GM21717 (cell line): Measurements from ENCODE around the gene UBL7.
"Not testable (repeated sequence)": the region's sequence is repeated elsewhere in the genome, so short reads cannot be mapped to it uniquely, and the experiment has no call there.

Experiments used
- ATAC-seq: cut with Tn5 transposase; IDR thresholded peaks from one replicate; pipeline ENCODE4 v1.9.1; 2021; ENCODE audit warnings: mild to moderate bottlenecking, moderate library complexity; ENCODE audit not compliant: unreplicated experiment

UBL7 gene, protein sequence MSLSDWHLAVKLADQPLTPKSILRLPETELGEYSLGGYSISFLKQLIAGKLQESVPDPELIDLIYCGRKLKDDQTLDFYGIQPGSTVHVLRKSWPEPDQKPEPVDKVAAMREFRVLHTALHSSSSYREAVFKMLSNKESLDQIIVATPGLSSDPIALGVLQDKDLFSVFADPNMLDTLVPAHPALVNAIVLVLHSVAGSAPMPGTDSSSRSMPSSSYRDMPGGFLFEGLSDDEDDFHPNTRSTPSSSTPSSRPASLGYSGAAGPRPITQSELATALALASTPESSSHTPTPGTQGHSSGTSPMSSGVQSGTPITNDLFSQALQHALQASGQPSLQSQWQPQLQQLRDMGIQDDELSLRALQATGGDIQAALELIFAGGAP

DNA sequence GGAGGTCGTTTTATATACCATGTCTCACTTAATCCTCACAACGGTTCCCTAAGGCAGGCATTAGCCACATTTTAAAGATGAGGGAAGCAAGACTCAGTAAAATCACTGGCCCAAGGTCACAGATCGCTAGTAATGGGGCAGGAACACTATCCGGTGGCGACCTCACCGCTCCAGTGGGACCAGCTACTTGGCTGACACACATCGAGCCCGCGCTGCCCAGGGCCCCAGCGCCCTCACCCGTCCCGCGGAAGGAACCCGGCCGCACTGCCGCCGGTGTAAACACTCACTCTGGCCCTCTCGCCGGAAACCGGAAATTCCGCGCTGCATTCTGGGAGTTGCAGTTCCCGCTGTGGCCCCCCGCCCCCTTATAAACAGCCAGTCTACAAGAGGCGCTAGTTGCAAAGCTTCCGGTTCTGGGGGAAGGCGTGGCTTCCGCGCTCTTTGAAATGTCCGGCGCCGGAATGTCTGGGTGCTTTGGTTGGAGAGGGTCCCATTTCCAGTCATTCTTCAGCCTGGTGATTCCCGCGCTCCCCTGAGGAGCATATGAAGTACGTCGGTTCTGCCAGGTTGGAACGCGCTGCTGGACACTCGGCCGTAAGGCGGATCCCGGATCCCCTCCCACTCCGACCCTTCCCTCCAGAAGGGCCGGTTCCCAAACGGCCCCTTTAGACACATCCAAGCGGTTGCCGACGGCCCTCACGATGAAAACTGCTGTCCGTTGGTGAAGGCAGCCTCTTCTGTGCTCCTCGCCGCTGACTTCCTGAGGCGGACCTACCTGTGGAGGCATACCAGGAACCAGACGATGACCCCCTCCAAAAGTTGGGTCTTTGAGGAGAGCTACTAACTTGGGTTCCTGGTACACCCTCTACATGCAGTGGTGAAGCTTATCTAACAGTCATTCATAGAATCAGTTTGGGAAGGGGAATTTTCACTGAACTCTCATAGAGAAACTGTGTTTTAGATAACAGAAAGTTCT, at the start of gene UBL7:
Gene UBL7 (minus strand): TSS at position 290 of the 976 bp plus-strand sequence. CDS start 2,293 bp downstream, outside the sequence.
- peak; percentile 79 for ATAC-seq

DNA sequence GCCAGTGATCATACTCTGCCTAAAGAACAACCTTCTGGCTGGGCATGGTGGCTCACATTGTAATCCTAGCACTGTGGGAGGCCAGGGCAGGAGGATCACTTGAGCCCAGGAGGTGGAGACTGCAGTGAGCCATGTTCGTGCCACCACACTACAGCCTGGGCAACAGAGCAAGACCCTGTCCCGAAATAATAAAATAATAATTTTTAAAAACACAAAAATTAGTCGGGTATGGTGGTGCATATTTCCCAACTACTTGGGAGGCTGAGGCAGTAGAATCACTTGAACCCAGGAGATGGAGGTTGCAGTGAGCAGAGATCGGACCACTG, 45.5 kb upstream of the UBL7 start:
- ATAC-seq, result no peak

DNA sequence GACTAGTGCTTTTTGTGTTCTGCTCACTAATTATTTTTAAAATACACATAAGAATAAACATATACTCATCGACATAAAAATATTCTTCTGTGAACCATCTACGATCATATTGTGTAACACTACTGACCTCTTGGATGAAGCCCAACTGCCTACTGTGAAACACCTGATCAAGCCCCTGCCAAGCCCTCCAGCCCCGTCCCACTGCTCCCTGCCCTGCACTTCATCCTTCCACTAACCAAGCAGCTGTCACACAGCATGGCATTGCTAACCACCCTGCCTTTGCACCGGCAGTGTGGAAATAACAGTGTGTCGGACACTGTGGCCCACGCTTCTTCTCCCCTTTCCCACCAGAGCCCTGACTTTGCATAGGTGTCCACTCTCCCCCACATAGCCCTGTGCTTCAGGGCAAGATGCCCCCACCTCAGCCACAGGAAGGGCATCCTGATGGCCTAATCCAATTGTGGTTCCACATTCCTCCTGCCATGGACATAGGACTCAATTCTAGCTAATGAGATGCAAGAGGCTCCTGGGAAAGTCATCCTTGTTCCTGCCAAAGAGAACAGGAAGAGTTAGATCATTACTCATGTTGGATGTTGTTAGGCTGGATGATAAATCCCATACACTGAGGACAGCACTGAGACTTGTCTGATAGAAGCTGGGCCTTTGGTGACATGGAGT, 45.0 kb upstream of the UBL7 start:
- no peak for ATAC-seq

DNA sequence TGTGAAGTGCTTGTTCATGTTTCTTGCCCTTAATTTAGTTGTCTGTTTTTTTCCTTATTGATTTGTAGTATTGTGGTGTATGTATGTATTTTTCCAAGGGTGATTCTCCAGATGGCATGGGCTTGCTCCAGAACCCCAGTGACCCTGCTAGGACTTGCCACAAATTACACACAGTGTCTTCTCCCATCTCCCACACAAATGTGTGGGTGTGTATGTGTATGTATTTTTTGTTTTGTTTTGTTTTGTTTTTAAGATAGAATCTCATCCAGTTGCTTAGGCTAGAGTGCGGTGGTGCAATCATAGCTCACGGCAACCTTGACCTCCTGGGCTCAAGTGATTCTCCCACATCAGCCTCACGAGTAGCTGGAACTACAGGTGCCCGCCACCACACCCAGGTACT, 43.9 kb upstream of the UBL7 start:
- ATAC-seq, result no peak

DNA sequence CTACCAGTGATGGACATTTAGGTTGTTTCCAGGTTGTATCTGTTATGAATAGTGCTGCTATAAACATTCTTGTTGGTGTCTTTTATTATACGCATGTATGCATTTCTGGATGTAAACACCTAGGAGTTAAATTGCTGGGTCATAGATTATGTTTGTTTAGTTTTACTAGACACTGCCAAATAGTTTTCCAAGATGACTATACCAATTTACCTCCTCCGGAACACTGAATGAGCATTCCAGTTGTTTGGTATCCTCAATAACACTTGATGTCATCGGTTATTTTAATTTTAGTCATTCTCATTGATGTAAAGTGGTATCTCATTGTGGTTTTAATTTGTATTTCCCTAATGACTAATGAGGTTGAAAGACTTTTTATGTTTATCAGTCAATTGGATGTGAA, 43.5 kb upstream of the UBL7 start:
- ATAC-seq, result no peak

DNA sequence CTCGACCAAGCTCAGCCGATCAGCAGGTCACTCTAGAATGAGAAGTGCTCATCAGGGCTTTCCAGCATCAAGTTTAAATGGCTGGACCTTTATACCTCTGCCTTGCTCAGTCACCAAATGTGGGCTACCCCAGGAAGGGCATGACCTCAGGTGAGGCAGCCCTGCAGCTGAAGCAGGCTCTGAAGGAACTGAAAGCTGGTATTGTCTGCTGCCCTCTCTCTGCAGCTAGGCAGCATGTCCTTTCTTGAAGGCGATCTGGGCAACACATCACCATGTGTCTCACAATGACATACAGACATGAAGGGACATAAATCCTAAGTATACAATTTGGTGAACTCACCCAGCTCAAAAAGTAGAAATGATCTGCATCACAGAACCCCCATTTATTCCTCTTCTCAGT, 41.3 kb upstream of the UBL7 start:
- no peak for ATAC-seq

DNA sequence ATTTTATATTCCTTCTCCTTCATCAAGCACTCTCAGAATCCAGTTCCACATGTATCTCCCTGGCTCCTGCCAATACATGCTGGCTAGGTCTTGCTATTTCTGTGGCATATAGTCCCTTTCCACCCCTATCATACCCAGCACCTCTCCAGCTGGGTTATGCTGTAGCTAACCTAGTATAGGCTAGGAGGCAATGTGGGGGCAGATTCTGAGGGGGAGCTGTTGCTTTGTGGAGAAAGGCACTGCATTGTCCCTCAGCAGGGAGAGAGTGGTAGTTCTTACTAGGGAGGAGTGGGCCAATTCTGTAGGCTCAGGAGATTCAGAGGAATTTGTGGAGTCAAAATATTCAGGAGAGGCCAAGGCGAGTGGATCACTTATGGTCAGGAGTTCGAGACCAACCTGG, 39.4 kb upstream of the UBL7 start:
- ATAC-seq, result no peak

DNA sequence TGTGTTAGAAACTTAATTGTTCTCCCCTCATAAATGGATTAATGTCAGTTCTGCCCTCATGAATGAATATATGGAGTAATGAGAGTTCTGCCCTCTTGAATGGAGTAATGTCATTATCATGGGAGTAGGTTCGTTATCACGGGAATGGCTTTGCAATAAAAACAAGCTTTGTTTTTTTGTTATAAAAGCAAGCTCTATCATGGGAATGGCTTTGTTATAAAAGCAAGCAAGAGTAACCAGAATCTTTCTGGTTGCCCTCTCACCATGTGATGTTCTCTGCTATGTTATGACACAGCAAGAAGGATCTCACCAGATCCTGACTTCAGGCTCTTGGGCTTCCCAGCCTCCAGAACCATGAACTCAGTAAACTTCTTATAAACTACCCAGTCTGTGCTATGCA, 38.4 kb upstream of the UBL7 start:
- ATAC-seq, result no peak

DNA sequence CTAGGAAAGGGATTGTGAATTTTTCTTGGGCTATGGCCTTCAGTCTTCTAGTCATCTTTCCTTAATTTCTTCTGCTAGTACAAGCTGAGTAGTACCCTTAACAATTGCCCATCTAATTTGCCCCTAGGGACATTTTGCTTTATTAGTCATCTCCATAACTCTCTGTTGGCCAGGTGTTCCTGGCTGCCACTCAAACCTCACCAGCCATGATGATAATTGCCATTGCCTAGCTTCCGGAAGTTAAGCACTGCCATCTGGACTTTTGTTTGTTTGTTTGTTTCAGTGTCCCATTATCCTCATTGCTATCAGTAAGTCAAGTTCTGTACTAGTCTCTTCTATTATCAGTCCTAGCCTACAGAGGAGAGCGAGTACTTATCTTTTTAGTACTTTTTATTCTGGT, 36.6 kb upstream of the UBL7 start:
- ATAC-seq, result no peak

DNA sequence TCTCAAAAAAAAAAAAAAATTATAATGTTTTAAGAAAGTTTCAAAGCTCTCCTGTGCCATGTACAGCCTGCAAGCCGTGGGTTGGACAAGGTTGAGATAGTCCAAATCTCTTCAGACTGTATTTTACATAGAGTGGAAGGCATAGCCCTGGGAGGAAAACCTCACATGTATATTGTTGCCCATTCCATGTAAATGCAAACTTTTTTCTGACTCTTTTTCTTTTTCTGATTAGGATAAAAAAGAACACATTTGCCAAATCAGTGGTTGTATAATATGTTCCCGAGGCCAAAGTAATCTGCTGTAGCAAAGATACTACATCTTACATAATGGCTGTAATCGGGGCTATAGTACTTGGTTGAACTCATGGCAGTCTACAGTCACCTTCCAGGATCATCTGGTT, 35.7 kb upstream of the UBL7 start:
- no peak for ATAC-seq

DNA sequence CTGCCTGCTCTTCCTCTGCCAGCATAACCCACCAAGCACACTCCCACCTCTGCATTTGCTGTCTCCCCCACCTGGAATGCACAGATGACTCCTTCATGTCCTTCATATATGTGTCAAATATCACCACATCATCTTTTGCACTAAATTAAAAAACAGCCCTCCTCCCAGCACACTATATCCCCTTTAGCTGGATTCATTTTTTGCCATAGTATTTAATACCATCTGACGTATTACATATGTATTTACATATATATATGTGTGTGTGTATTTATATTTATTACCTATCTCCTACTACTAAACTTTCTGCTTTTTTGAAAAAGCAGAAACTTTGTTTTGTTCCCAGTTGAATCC, 29.4 kb upstream of the UBL7 start:
- ATAC-seq, result no peak

DNA sequence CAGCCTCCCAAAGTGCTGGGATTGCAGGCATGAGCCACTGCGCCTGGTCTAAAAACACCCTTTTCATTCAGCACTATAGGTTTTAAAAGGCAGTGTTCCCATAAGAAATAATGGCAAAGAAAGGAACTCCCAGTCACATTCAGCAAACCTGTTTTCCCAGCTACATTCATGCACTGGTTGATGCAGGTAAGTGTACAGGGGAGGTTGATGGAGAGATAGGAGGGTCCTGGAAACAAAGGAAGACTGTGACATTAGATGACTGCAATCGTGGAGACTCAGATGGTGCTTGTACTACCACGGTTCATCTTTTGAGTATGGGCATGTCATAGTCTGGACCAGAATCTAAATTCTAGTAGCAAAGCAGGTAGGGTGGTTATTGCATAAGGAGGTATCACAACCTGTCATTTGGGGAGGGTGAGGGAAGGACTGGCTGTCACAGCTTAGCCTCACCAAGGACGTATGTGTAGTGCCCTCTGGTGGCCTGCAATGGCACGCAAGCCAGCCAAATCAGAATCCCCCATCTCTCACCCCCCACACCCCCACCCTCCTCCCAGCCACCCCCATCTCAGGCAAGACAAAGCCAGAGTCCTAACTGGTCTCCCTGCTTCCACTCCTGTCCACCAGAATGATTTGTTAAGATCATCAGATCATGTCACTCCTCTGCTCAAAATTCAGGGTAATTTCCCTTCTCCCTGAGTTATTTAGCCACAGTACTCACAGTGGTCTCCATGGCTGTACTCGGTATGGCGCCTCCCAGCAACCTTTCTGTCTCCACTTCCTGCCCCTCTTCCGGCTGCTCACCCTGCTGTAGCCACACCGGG, 28.8 kb upstream of the UBL7 start:
- ATAC-seq, result no peak

DNA sequence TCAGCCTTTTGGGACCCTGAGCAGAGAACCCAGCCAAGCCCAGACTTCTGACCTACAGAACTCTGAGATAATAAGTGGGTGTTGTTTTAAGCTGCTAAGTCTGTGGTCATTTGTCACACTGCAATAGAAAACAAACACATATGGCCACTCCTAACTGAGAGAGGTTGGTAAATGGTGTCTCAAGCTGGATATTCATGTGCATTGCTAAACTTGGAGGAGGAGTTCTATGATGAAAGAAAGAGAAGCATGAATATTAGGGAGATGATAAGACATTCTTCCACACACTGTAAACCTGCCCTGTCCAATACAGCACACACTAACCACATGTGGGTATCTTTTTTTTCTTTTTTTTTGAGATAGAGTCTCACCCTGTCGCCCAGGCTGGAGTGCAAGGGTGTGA, 27.8 kb upstream of the UBL7 start:
- no peak for ATAC-seq

DNA sequence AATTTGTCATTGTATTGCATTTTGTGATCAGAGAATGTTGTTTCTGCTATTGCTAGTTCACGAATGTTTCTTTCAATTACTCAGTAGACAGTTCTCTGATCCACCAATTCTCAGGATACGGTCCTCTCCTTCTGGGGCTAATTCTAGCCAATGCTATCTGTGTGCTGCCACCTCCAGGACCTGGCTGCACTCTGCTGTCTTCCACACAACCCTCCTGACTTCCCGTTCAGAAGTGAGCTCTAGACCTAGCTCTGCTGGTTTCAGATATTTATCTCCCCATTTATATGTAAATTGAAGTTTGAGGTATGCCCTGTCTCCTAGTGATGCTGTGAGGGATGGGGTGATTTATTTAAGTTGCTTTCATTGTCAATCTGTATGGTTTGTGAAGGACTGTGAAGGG, 21.7 kb upstream of the UBL7 start:
- no peak for ATAC-seq

DNA sequence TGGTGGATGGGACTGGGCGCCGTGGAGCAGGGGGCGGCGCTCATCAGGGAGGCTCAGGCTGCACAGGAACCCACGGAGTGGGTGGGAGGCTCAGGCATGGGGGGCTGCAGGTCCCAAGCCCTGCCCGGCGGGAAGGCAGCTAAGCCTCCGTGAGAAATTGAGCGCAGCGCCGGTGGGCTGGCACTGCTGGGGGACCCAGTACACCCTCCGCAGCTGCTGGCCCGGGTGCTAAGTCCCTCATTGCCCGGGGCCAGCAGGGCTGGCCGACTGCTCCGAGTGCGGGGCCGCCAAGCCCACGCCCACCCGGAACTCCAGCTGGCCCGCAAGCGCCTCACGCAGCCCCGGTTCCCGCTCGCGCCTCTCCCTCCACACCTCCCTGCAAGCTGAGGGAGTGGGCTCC, 19.4 kb upstream of the UBL7 start:
- ATAC-seq, result not testable (repeated sequence)

DNA sequence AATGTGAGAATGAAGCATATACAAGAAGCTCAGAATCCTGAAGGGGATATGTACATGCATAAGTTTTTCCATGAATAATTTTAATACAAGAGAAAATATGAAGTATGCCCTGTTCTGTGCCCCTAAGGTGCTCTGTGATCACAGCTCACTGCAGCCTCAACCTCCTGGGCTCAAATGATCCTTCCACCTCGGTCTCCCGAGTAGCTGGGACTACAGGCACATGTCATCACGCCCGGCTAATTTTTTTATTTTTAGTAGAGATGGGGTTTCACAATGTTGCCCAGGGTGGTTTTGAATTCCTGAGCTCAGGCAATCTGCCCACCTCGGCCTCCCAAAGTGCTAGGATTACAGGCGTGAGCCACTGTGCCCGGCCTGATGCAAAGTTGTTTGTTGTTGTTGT, 10.7 kb upstream of the UBL7 start:
- not testable (repeated sequence) for ATAC-seq

DNA sequence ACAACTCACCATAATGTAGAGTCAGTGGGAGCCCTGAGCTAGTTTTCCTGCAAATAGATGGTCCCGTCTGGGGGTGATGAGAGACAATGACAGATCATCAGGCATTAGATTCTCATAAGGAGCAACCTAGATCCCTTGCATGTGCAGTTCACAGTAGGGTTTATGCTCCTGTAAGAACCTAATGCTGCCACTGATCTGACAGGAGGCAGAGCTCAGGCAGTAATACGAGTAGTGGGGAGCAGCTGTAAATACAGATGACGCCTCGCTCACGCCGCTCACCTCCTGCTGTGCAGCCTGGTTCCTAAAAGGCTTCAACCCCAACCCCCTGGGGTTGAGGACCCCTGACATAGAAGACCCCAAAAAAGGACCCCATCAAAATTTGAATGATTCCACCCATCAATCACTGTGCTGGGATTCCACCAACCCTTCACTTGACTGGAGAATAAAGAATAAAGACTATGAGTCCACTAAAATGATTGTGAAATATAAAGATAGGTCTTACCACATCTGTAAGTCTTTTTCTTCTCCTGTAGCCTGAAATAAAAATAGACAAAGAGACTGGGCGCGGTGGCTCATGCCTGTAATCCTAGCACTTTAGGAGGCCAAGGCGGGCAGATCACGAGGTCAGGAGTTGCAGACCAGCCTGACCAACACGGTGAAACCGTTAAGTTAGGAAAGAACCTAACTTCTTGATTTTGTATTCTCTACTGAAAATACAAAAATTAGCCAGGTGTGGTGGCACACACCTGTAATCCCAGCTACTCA, 9.9 kb upstream of the UBL7 start:
- no peak for ATAC-seq

DNA sequence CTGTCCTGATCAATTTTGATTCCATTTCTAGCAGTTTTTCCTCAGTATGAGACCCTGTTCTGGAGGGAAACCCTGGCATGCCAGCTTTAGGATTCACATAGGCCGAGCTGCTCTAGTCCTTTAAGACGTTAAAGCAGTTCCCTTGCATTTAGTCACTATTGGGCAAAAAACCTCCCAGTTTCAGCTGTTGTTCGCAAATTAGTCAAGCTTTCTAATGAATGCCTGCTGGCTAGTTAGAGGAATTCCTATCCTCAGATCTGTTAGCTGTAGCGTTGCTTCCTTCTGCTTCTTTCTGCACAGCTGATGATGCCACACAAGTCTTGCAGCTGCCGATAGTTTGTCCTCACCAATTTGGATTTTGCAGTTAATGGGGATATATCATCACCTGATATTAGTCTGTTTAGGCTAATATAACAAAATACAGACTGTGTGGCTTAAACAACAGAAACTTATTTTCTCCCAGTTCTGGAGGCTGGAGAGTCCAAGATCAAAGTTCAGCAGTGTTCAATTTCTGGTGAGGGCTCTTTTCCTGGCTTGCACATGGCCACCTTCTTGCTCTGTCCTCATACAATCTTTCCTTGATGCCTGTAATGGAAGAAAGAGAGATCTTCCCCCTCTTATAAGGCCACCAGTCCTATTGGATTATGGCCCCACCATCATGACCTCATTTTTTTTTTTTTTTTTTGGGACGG, 7.5 kb upstream of the UBL7 start:
- no peak for ATAC-seq

DNA sequence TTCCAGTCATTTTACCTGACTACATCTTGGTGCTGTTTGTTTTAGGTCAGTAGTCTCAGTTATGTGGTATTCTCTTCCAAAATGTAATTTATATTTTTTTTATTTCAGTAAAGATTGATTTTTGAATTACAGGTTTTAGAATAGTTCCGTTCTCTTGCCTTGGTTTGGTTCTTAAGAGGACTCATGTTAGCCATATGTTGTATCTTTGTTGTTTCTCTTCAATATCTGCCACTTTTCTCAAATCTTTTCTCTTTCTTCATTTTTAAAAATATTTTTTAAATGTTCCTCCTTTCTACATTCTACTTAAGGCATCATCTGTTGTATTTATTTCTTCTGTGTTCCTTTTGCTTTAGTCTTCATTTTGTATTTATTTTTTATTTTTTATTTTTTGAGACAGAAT, 5.6 kb upstream of the UBL7 start:
- no peak for ATAC-seq

DNA sequence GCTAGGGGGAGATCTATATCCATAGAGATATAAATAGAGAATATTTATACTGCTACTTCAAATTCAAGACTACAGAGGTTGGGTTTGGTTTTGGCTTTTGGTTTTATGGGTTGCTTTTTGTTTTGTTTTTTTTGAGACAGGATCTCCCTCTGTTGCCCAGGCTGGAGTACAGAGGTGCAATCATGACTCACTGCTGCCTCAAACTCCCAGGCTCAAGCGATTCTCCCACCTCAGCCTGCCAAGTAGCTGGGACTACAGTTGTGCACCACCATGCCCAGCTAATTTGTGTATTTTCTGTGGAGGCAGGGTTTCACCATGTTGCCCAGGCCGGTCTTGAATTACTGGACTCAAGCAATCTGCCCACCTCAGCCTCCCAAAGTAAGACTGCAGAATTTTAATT, 3.9 kb upstream of the UBL7 start:
- ATAC-seq, result no peak
